ENCODE measurements around the gene CHSY3.

Gene CHSY3

DNA sequence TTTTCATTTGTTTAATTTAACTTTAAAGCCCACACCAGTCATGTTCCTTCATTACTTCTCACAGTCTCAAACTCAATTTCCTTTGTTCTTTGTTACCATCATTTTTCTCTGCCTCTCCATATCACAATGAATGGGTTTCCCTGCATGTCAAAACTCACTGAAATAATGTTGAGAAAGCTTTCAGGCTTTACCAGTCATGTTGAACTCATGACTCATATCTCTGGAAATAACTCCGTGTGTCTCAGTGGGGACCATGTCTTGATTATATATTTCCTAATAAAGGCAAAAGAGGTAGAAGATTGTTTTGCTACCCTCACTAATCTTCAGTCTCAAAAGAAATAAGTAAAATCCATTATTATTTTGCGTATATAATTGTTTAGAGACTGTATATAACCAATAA is 231.2 kb downstream of the CHSY3 start:
- TF ChIP-seq CTCF (IDR thresholded peaks at IDR 0.05; ENCODE audit: low read depth, low read length): no peak
- H3K4me3 ChIP-seq (ENCODE audit: low read depth, low read length): no peak overlapping the region

GRCh38 chr5:130136300-130136699 is 232.0 kb downstream of the CHSY3 start:
- H3K4me3 ChIP-seq (ENCODE audit: low read depth, low read length): no peak overlapping the region
- no peak for TF ChIP-seq CTCF (IDR thresholded peaks at IDR 0.05; ENCODE audit: low read depth, low read length)

DNA sequence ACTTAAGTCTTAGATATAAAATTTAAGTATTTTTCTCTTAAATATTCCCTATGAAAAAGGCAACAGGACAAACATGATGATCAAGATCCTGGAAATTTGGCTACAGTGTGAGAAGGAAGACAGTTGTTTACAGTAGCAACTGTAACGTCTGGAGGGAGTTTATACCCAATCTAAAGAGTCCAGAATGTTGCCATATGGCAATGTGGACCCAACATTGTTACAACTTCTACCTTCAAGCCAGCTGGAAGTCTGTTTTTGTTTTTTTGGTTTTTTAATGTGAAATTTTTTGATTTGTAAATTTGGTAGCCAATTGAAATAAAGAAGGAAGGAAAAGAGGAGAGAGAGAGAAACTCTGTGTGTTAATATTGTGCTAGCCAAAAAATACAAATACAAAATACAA is 233.4 kb downstream of the CHSY3 start:
- TF ChIP-seq CTCF (IDR thresholded peaks at IDR 0.05; ENCODE audit: low read depth, low read length): no peak
- H3K4me3 ChIP-seq (ENCODE audit: low read depth, low read length): no peak overlapping the region

- no peak overlapping the region for H3K4me3 ChIP-seq (ENCODE audit: low read depth, low read length)
- no peak for TF ChIP-seq CTCF (IDR thresholded peaks at IDR 0.05; ENCODE audit: low read depth, low read length)
Observed at GRCh38 chr5:130138406-130139045, 234.3 kb downstream of the CHSY3 start.

DNA sequence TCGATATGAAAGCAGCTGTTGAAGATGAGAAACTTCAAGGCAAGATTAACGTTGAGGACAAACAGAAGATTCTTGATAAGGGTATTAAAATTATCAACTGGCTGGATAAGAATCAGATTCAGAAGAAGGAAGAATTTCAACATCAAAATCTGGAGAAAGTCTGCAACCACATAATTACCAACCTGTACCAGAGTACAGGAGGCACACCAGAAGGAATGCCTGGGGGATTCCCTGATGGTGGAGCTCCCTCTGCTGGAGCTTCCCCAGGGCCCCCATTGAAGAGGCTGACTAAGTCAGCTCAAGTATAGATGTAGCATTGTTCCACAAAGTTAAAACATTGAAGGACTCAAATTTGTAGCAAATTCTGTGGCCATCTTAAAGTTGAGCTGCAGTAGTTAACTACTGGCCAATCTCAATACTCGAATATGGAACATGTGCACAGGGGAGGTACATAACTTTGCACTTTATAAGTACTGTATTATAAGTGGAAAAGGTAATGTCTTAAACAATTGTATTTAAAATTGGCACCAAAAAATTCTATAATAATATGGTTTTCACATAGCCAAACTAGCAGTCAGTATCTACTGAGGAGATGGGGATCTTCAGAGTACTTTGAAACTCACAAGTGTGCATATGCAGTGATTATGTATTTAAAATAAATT is 237.5 kb downstream of the CHSY3 start:
- H3K4me3 ChIP-seq (ENCODE audit: low read depth, low read length): no peak overlapping the region
- TF ChIP-seq CTCF (IDR thresholded peaks at IDR 0.05; ENCODE audit: low read depth, low read length): no peak

DNA sequence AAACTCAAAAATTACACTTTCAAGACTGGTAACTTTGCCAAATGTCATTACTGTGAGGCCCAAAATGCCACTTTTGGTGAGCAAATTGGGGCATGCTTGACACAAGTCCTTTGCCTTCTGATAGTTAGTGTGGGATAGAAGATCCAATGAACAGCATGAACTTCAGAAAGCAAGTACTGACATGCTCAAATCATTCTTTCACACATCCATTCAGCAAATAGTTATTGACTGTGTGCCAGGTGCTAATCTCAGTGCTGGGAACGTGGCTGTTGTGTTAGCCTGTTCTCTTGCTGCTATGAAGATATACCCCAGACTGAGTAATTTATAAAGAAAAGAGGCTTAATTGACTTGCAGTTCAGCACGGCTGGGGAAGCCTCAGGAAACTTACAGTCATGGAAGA is 247.0 kb downstream of the CHSY3 start:
- TF ChIP-seq CTCF (IDR thresholded peaks at IDR 0.05; ENCODE audit: low read depth, low read length): no peak
- H3K4me3 ChIP-seq (ENCODE audit: low read depth, low read length): no peak overlapping the region

DNA sequence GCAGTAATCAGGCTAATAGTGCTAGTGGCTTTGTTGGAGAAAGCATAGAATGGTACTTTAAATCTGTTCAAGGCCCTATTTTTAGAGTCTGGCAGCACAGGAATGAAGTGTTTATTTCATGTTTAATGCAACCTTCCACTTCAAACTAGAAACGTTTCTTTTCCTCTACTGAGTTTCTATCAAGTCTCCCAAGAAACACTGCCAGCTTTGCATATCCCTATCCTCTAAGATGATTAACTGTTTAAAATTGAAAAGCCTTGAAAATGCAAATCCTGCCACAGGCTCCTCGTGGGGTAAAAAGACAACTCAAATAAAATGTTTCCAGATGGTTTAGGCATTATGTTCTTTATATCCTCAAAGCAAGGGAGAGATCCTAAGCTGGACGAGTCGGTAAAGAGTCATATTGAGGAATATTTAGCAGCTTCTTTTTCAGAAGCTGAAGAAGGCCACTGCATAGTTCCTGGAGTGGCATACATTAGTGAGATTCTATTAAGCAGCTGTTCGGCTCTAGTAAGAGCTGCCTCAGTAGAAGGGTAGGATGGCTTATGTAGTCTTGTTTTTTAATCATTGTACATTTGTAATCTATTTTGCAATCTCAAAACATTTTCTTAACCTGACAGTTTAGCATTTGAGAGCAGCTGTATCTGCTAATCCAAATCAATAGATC is 251.2 kb downstream of the CHSY3 start:
- TF ChIP-seq CTCF (IDR thresholded peaks at IDR 0.05; ENCODE audit: low read depth, low read length): no peak
- H3K4me3 ChIP-seq (ENCODE audit: low read depth, low read length): no peak overlapping the region

All from WI38 (cell line).